HepG2 (cell line): Measurements from ENCODE around the gene SMIM10L2A. TPM values are rescaled to one million over a fixed set of nuclear protein-coding genes. Genes with fewer than 3 reads are reported as not detected.
"Not testable (repeated sequence)": the region's sequence is repeated elsewhere in the genome, so short reads cannot be mapped to it uniquely, and the experiment has no call there.

Experiments used
- ATAC-seq: fragments of 200-7000 bp; cut with Tn5 transposase; 3 replicates; pipeline ENCODE4 v1.9.1; 2020; ENCODE audit warnings: mild to moderate bottlenecking, moderate library complexity
- BruUV-seq: library from RNA; stranded (reverse); fragments of 400-500 nt; replicated peaks from 2 replicates; lab custom pipeline; 2021; lab: Mats Ljungman, UMichigan
- CTCF ChIA-PET: fragments of 300-600 bp; formaldehyde crosslinking; extraction: SDS; loops from one replicate; lab custom pipeline; 2021; ENCODE audit warnings: low total read pairs, inconsistent platforms, low intra/inter-chr PET ratio; lab: Yijun Ruan, JAX
- POLR2A ChIA-PET: fragments of 350-600 bp; sonication (Branson Sonifier 250); formaldehyde crosslinking; loops from one replicate; lab custom pipeline; 2020; ENCODE audit warnings: antibody characterized with exemption, inconsistent platforms; lab: Yijun Ruan, JAX
- DNase-seq: peaks from one replicate; pipeline ENCODE4 v3.0.0-alpha.2; 2015; ENCODE audit warnings: low spot score
- FAIRE-seq: peaks from 3 replicates; lab custom pipeline; 2011; peaks lifted over from hg19 to GRCh38; lab: Jason Lieb, UNC
- H2AFZ ChIP-seq: one replicate; pipeline ENCODE4 v1.6.1; 2011; ENCODE audit warnings: low read length, inconsistent platforms
- H3K27ac ChIP-seq: fragments of 300-600 bp; 3 replicates; pipeline ENCODE4 v1.8.0; 2011; ENCODE audit warnings: mixed run types, mild to moderate bottlenecking, mixed read lengths, low read length, inconsistent platforms; ENCODE audit not compliant: insufficient read depth; ENCODE audit errors: extremely low read length
- H3K27me3 ChIP-seq, 2 experiments: fragments of 200-600 bp in 1 of 2; 2 replicates in 1 of 2; 3 replicates in 1 of 2; pipeline versions ENCODE4 v1.6.0 to v1.8.0; 2011; ENCODE audit warnings: low read length in 2 of 2, mild to moderate bottlenecking in 2 of 2, moderate library complexity in 2 of 2, inconsistent platforms in 1 of 2; ENCODE audit not compliant: insufficient read depth in 2 of 2, control insufficient read depth in 1 of 2
- H3K36me3 ChIP-seq, 2 experiments: fragments of 200-600 bp in 1 of 2; replicated peaks in 1 of 2; 2 replicates in 1 of 2; 3 replicates in 1 of 2; pipeline versions ENCODE4 v1.5.1 to v1.8.0; 2011; ENCODE audit warnings: low read length in 2 of 2, inconsistent platforms in 1 of 2; ENCODE audit not compliant: insufficient read depth in 2 of 2, control insufficient read depth in 1 of 2
- H3K4me1 ChIP-seq: 2 replicates; pipeline ENCODE4 v1.5.1; 2012; ENCODE audit warnings: low read length, inconsistent platforms; ENCODE audit not compliant: insufficient read depth
- H3K4me2 ChIP-seq: 2 replicates; pipeline ENCODE4 v1.6.0; 2011; ENCODE audit warnings: low read depth, low read length, inconsistent platforms
- H3K4me3 ChIP-seq, 3 experiments: fragments of 200-600 bp in 1 of 3; sonication (generic), shearing (Covaris generic) in 1 of 3; replicated peaks in 1 of 3; 2 replicates each; pipeline ENCODE4 v1.5.1; 2011 to 2016; ENCODE audit warnings: low read length in 3 of 3, inconsistent platforms in 2 of 3, low read depth in 2 of 3, mild to moderate bottlenecking in 2 of 3, control low read depth in 1 of 3, mixed read lengths in 1 of 3; ENCODE audit not compliant: insufficient read depth in 1 of 3
- H3K79me2 ChIP-seq: one replicate; pipeline ENCODE4 v1.6.1; 2011; ENCODE audit warnings: low read length, inconsistent platforms; ENCODE audit not compliant: insufficient read depth
- H3K9ac ChIP-seq: 2 replicates; pipeline ENCODE4 v1.6.0; 2011; ENCODE audit warnings: mild to moderate bottlenecking, low read depth, low read length, inconsistent platforms; ENCODE audit not compliant: insufficient read depth
- H3K9me3 ChIP-seq: 2 replicates; pipeline ENCODE4 v1.5.1; 2012; ENCODE audit warnings: mild to moderate bottlenecking, low read length
- H4K20me1 ChIP-seq: 2 replicates; pipeline ENCODE4 v1.6.0; 2011; ENCODE audit warnings: inconsistent platforms, mild to moderate bottlenecking, low read length, moderate library complexity; ENCODE audit not compliant: insufficient read depth
- FOXO4 ChIP-seq: sonication (generic); formaldehyde crosslinking; conservative IDR thresholded peaks from 2 replicates; pipeline ENCODE4 v1.8.1; 2023; ENCODE audit warnings: missing genetic modification reagents
- GRHL1 ChIP-seq: sonication (generic); formaldehyde crosslinking; conservative IDR thresholded peaks from 2 replicates; pipeline ENCODE4 v1.8.0; 2022; ENCODE audit warnings: missing genetic modification reagents
- ZNF263 ChIP-seq: sonication (generic); formaldehyde crosslinking; IDR thresholded peaks from 2 replicates; pipeline ENCODE4 v1.4.0; 2020; ENCODE audit warnings: missing genetic modification reagents
- ZNF678 ChIP-seq: sonication (generic); formaldehyde crosslinking; IDR thresholded peaks from 2 replicates; pipeline ENCODE4 v1.4.0; 2020; ENCODE audit warnings: mild to moderate bottlenecking, missing genetic modification reagents
- WGBS: methylation state at CpG from one replicate; pipeline ENCODE4 v1.1.6; 2017; ENCODE audit warnings: low lambda C conversion rate; 5-methylcytosine and 5-hydroxymethylcytosine counted together
- in situ Hi-C: cut with HindIII; loops from 2 replicates; pipeline ENCODE4 v1.10.0; 2017; ENCODE audit warnings: low pct_unique_long_range_greater_than_20kb; ENCODE audit not compliant: extremely low pct_ligation_motif_present
- intact Hi-C: fragments of 100-400 bp; cut with micrococcal nuclease; formaldehyde crosslinking; loops from one replicate; pipeline ENCODE4 v1.10.0; 2022; ENCODE audit not compliant: unreplicated experiment
- polyA plus RNA-seq, 8 experiments: library from polyadenylated mRNA; depleted of rRNA in 3 of 8; stranded (reverse) in 7 of 8; unstranded in 1 of 8; fragments of >200 nt; fragmentation: Illumina TruSeq in 4 of 8; extraction: Trizol in 4 of 8; gene quantifications; 2 replicates each; pipeline versions ENCODE4 v1.2.1 to v1.2.3, GENCODE V29; 2011 to 2016; ENCODE audit warnings: low read depth in 4 of 8, missing spikeins in 1 of 8, mixed read lengths in 1 of 8; ENCODE audit not compliant: insufficient read depth in 1 of 8
- total RNA-seq, 5 experiments: library from RNA; depleted of rRNA; stranded (reverse); fragments of >200 nt; fragmentation: Illumina TruSeq; extraction: Trizol; gene quantifications; 2 replicates each; pipeline ENCODE4 v1.2.3, GENCODE V29; 2016; ENCODE audit warnings: low read depth in 1 of 5

SMIM10L2A gene
- total and polyA plus RNA-seq, 2 of the 13 experiments (the other 11 are each of a cell fraction or from before 2014, with no cell fraction given): not detected

- Histone ChIP-seq H3K27ac (no peak overlapping the region), H3K9ac (no peak overlapping the region), H3K4me1 (no peaks in the 10 kb centered on the region), H3K36me3 (no peaks in the 10 kb centered on the region), H3K27me3 (no peaks in the 10 kb centered on the region), H3K4me3 (no peak overlapping the region), H3K4me2 (no peak overlapping the region), H3K79me2 (no peaks in the 10 kb centered on the region), H2AFZ (no peak overlapping the region), H3K9me3 (no peaks in the 10 kb centered on the region), H4K20me1 (no peaks in the 10 kb centered on the region)
- DNase-seq (no peak), ATAC-seq (no peak), FAIRE-seq (no peak)
- POLR2A ChIA-PET: no interaction called here
- CTCF ChIA-PET: no interaction called here
- no TSS peak for BruUV-seq
- intact Hi-C loops: no loop called here
- in situ Hi-C loops: no loop called here
- 72% methylated on average over 12 of the region's 12 CpGs for WGBS
- TF ChIP-seq ZNF678 (CRISPR knock-in tag) (no peak), FOXO4 (no peak), GRHL1 (CRISPR knock-in tag) (no peak)
Observed at GRCh38 chrX:135420831-135421230, 913 bp upstream of the SMIM10L2A start.

GRCh38 chrX:135421537-135421931 lies 210 bp upstream of the SMIM10L2A start:
- Histone ChIP-seq H4K20me1 (no peaks in the 10 kb centered on the region), H3K36me3 (no peaks in the 10 kb centered on the region), H2AFZ (no peak overlapping the region), H3K4me1 (no peaks in the 10 kb centered on the region), H3K27me3 (no peaks in the 10 kb centered on the region), H3K4me2 (no peak overlapping the region), H3K79me2 (no peaks in the 10 kb centered on the region), H3K4me3 (no peak overlapping the region), H3K9ac (no peak overlapping the region), H3K9me3 (no peaks in the 10 kb centered on the region), H3K27ac (no peak overlapping the region)
- in situ Hi-C loops (no loop called here), intact Hi-C loops (no loop called here)
- ChIA-PET CTCF (no interaction called here), POLR2A (no interaction called here)
- no peak for FAIRE-seq
- no peak for TF ChIP-seq ZNF263 (CRISPR knock-in tag)
- ATAC-seq: no peak
- no TSS peak for BruUV-seq
- 67% methylated on average over 6 of the region's 29 CpGs for WGBS
- DNase-seq: no peak

GRCh38 chrX:135422810-135423168 lies 1.0 kb downstream of the SMIM10L2A start:
- H3K4me1 ChIP-seq, POLR2A ChIA-PET, FAIRE-seq, CTCF ChIA-PET, in situ Hi-C loops, H3K4me3 ChIP-seq, H3K9me3 ChIP-seq, H3K9ac ChIP-seq, H3K79me2 ChIP-seq, H4K20me1 ChIP-seq, H3K4me2 ChIP-seq, H3K27ac ChIP-seq, DNase-seq, BruUV-seq, ATAC-seq, H3K27me3 ChIP-seq, intact Hi-C loops, H2AFZ ChIP-seq, H3K36me3 ChIP-seq: not testable (repeated sequence)
- no CpG with 5 or more reads among the region's 10 CpGs for WGBS
